Activated T-cell treated with anti-CD3 and anti-CD28 coated beads, Interleukin-2, amount 50 U/mL, for 72 hours (primary cell): Measurements from ENCODE around the gene FEZF1. TPM values are rescaled to one million over a fixed set of nuclear protein-coding genes. Genes with fewer than 3 reads are reported as not detected.
"Not testable (repeated sequence)": the region's sequence is repeated elsewhere in the genome, so short reads cannot be mapped to it uniquely, and the experiment has no call there.

Experiments
- ATAC-seq, 2 donors: fragments of 150-1000 bp; cut with Tn5 transposase; replicated peaks in 1 of 2; 2 replicates each; pipeline ENCODE4 v1.10.0; 2021; ENCODE audit warnings: moderate library complexity in 2 of 2, mild to moderate bottlenecking in 1 of 2
- DNase-seq, 2 donors: peaks; one replicate each; pipeline ENCODE4 v3.0.0; 2021 to 2022; ENCODE audit warnings: mixed read lengths in 1 of 2
- H3K27ac Mint-ChIP-seq: one replicate; pipeline ENCODE4 v1.8.0; 2022; ENCODE audit warnings: mild to moderate bottlenecking, moderate library complexity, mixed read lengths
- H3K27me3 Mint-ChIP-seq: one replicate; pipeline ENCODE4 v1.8.0; 2022; ENCODE audit warnings: low read depth, mixed read lengths
- H3K36me3 Mint-ChIP-seq, 2 donors: one replicate each; pipeline ENCODE4 v1.8.0; 2022; ENCODE audit warnings: mixed read lengths in 2 of 2, mild to moderate bottlenecking in 1 of 2; ENCODE audit not compliant: insufficient read depth in 2 of 2
- H3K4me1 Mint-ChIP-seq: one replicate; pipeline ENCODE4 v1.8.0; 2022; ENCODE audit warnings: low read depth, mixed read lengths
- H3K4me3 Mint-ChIP-seq, 2 donors: one replicate each; pipeline ENCODE4 v1.8.0; 2022; ENCODE audit warnings: mild to moderate bottlenecking in 2 of 2, mixed read lengths in 2 of 2, moderate library complexity in 2 of 2
- H3K9me3 Mint-ChIP-seq, 2 donors: one replicate each; pipeline ENCODE4 v1.8.0; 2022; ENCODE audit warnings: mixed read lengths in 2 of 2
- total RNA-seq, 2 donors: library from RNA; stranded (reverse); gene quantifications; one replicate each; pipeline ENCODE4 v1.2.3, GENCODE V29; 2022

FEZF1 gene
- total RNA-seq, 2 donors from 2014 or later, result not detected

DNA sequence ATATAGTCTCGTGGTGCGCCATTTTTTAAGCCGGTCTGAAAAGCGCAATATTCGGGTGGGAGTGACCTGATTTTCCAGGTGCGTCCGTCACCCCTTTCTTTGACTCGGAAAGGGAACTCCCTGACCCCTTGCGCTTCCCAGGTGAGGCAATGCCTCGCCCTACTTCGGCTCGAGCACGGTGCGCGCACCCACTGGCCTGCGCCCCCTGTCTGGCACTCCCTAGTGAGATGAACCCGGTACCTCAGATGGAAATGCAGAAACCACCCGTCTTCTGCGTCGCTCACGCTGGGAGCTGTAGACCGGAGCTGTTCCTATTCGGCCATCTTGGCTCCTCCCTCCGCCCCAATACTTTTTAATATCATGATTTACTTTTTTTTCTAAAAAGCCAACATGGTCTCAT, 19.9 kb downstream of the FEZF1 start:
- not testable (repeated sequence) for ATAC-seq, H3K36me3 Mint-ChIP-seq, H3K27ac Mint-ChIP-seq, H3K4me3 Mint-ChIP-seq, DNase-seq, H3K4me1 Mint-ChIP-seq, H3K27me3 Mint-ChIP-seq, H3K9me3 Mint-ChIP-seq

DNA sequence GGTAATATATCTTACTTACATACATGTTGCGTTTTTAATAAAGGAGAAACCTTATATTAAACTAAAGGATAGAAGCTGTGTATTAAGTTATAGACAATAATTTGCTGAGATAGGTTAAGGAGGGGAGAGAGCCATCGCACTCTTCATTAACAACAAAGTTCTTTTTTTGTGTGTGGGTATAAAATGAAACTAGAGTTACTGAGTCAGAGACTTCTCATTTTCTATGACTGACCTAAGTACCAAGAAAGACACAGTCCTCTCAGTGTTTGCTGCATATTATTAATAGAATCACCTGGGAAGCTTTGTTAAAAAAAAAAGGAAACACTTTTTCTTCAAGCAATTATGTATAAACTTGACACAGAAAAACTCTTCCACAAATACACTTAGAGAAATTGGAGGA, 31.4 kb downstream of the FEZF1 start:
- DNase-seq, result no peak
- Mint-ChIP-seq H3K9me3 (peaks cover 3 to 4% of the 10 kb centered on the region in 2 donors), H3K36me3 (no peaks in the 10 kb centered on the region), H3K27me3 (no peaks in the 10 kb centered on the region), H3K27ac (no peak overlapping the region), H3K4me3 (no peak overlapping the region), H3K4me1 (no peaks in the 10 kb centered on the region)
- ATAC-seq, result no peak

DNA sequence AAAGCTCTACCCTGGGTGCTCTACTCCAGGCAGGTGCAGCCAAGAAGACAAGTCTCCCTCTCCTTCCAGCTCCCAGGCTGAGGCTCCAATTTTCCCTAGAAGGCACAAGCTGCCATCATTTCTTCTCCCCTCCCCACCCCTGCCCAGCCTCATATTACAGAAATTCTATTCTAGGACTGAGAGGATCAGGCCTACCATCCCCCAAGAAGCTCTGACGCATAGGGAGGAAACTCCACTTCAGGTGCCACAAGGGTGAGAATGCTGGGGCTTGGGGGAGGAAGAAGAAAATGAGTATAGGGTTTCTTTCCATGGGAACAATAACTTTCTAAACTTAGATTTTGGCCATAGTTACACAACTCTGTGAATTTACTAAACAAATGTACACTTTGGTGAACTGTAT, 35.3 kb downstream of the FEZF1 start:
- Mint-ChIP-seq H3K36me3 (no peaks in the 10 kb centered on the region), H3K27me3 (no peaks in the 10 kb centered on the region), H3K27ac (no peak overlapping the region), H3K9me3 (peaks cover 3 to 5% of the 10 kb centered on the region in 2 donors), H3K4me1 (no peaks in the 10 kb centered on the region), H3K4me3 (no peak overlapping the region)
- DNase-seq (no peak), ATAC-seq (no peak)

DNA sequence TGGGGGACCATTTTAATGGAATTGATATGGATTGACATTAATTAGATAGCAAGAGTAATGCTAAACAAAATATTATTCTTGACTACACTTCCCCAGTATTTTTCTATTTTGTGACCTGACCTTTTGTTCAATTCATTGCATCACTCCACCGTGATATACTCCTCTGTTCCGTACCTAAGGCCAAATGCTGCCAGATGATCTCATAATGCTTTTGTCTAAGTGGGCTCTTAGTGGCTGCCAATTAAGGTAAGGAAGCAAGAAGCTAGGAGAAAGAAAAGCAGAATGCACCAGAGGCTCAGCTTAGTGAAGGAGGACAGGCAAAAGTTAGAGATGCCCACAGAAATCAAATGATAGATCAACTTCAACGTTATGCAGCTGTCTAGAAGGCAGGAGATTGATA, 36.4 kb downstream of the FEZF1 start:
- Mint-ChIP-seq H3K27me3 (no peaks in the 10 kb centered on the region), H3K9me3 (peaks cover 3 to 5% of the 10 kb centered on the region in 2 donors), H3K4me3 (no peak overlapping the region), H3K36me3 (no peaks in the 10 kb centered on the region), H3K4me1 (no peaks in the 10 kb centered on the region), H3K27ac (no peak overlapping the region)
- ATAC-seq (no peak), DNase-seq (no peak)

DNA sequence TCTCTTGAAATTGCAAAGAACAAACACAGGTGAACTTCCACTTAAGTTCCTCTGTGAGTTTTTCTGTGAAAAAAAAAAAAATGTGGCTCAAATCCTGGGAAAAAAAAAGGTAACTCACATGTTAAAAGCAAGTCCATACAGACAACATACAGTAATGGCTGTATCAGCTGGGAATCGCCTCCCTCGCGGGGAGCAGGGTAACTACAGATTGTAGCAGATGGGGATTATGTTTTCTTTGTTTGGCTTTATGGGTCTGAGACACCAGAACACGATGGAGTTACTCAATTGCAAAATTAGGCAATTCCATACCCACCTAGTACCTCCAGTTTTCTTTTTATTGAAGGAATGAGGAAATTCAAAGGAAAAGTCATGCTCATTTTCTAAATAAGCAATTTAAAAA, 42.3 kb downstream of the FEZF1 start:
- H3K4me3 Mint-ChIP-seq, result no peak overlapping the region
- H3K4me1 Mint-ChIP-seq, result no peaks in the 10 kb centered on the region
- peaks cover 3 to 7% of the 10 kb centered on the region in 2 donors for H3K9me3 Mint-ChIP-seq
- no peak overlapping the region for H3K27ac Mint-ChIP-seq
- H3K36me3 Mint-ChIP-seq, result no peaks in the 10 kb centered on the region
- DNase-seq, result no peak
- ATAC-seq, result no peak
- H3K27me3 Mint-ChIP-seq, result no peaks in the 10 kb centered on the region

DNA sequence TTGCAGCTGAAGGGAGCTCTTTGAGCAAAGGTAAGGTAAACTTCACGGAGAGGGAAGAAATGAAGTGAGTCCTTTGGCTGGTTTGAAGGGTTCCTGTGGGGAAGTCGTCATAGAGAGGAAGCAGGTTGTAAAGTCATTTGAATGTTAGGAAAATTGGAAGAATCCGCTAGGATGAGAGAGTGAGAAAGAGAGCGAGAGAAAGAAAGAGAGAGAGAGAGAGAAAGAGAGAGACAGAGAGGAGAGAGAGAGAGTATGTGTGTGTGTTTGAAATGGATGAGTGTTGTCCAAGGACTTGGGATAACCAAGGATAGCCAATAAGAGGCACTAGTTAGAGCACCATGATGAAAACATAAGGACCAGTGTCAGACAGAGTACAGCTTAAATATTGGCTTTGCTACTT, 43.1 kb downstream of the FEZF1 start:
- DNase-seq (no peak), ATAC-seq (no peak)
- H3K27me3 Mint-ChIP-seq, result no peaks in the 10 kb centered on the region
- no peaks in the 10 kb centered on the region for H3K4me1 Mint-ChIP-seq
- no peak overlapping the region for H3K27ac Mint-ChIP-seq
- no peaks in the 10 kb centered on the region for H3K36me3 Mint-ChIP-seq
- no peak overlapping the region for H3K4me3 Mint-ChIP-seq
- peaks cover 3 to 7% of the 10 kb centered on the region in 2 donors for H3K9me3 Mint-ChIP-seq

DNA sequence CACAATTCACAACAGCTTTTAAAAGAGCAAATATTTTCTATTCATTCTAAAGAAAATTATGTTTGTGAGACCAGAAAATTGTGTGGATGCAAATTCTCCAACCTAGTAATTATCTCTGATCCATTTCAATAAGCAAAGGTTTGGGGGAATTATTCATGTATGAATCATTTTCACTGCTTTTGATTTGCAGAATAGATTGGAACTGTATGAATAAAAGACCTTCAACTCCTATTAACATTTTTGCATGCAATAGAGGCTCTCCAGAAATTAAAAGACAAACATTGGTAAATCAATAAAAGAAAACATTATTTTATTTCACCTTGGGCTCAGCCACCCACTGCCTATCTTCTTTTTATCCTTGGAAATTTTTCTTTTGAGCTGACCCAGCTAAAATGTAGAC, 43.5 kb downstream of the FEZF1 start:
- no peak for DNase-seq
- Mint-ChIP-seq H3K4me3 (no peak overlapping the region), H3K4me1 (no peaks in the 10 kb centered on the region), H3K27me3 (no peaks in the 10 kb centered on the region), H3K36me3 (no peaks in the 10 kb centered on the region), H3K9me3 (peaks cover 3 to 4% of the 10 kb centered on the region in 2 donors), H3K27ac (no peak overlapping the region)
- no peak for ATAC-seq

DNA sequence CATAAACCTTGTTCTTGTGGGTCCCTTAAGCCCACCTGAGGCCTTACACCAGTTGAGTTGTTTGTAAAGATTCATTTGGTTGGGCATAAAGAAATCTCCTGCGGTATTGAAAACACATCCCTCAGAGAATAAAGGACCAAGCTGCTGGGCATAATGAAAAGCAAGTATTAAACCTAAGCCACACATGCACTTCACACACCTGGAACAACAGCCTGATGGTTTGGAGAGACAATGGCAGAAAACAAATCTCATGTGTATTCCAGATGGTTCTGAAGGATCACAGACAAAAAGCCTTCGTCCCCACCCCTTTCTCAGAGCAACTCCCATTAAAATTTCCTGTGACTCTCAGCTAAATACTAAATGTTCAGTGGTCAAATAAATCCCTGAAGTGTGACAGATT, 44.2 kb downstream of the FEZF1 start:
- no peak overlapping the region for H3K4me3 Mint-ChIP-seq
- ATAC-seq (no peak), DNase-seq (no peak)
- H3K27me3 Mint-ChIP-seq, result no peaks in the 10 kb centered on the region
- H3K36me3 Mint-ChIP-seq, result no peaks in the 10 kb centered on the region
- H3K4me1 Mint-ChIP-seq, result no peaks in the 10 kb centered on the region
- peaks cover 0 to 4% of the 10 kb centered on the region in 2 donors for H3K9me3 Mint-ChIP-seq
- H3K27ac Mint-ChIP-seq, result no peak overlapping the region

DNA sequence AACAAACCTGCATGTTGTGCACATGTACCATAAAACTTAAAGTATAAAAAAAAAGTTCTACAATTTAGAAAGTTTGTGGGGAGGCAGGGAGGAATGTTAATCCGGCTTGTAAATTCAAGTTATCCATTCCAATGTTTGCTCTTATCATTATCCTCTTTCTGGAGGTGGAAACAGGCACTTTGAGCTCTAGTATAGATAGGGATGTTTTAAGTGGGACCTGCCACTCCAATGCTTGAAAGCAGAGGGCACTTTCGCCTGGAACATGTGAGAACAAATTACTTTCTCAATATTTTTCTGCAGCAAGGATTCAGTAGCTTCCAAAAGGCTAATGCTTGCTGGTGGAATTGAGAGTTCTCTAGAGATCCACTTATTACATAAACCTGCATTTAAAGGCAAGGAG, 45.6 kb downstream of the FEZF1 start:
- H3K36me3 Mint-ChIP-seq, result no peaks in the 10 kb centered on the region

DNA sequence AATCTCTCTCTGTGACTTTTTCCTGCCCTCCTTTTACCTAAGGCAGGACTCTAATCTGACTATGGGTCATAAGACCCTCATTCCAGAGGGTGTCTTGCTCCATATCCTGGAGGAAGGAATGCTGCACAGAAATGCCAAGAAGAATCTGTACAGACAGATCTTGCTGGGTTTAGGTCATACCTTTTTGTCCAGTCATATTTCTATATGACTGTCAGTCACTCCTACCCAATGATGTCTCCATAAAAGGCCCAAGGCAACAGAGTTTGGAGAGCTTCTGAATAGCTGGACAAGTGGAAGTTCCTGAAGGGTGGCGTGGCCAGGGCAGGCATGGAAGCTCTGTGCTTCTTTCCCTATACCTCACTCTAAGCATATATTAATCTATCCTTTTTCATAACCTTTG, 47.5 kb downstream of the FEZF1 start:
- no peaks in the 10 kb centered on the region for H3K27me3 Mint-ChIP-seq
- ATAC-seq (no peak), DNase-seq (no peak)
- H3K9me3 Mint-ChIP-seq, result peaks cover 0 to 2% of the 10 kb centered on the region in 2 donors
- no peak overlapping the region for H3K4me3 Mint-ChIP-seq
- H3K4me1 Mint-ChIP-seq, result no peaks in the 10 kb centered on the region
- H3K36me3 Mint-ChIP-seq, result no peaks in the 10 kb centered on the region
- H3K27ac Mint-ChIP-seq, result no peak overlapping the region

More for the DNA sequence above, 45.6 kb downstream of the FEZF1 start:
- no peaks in the 10 kb centered on the region for H3K4me1 Mint-ChIP-seq
- ATAC-seq, result no peak
- H3K27ac Mint-ChIP-seq, result no peak overlapping the region
- H3K9me3 Mint-ChIP-seq, result peaks cover 0 to 2% of the 10 kb centered on the region in 2 donors
- no peak for DNase-seq
- no peaks in the 10 kb centered on the region for H3K27me3 Mint-ChIP-seq
- H3K4me3 Mint-ChIP-seq, result no peak overlapping the region

DNA sequence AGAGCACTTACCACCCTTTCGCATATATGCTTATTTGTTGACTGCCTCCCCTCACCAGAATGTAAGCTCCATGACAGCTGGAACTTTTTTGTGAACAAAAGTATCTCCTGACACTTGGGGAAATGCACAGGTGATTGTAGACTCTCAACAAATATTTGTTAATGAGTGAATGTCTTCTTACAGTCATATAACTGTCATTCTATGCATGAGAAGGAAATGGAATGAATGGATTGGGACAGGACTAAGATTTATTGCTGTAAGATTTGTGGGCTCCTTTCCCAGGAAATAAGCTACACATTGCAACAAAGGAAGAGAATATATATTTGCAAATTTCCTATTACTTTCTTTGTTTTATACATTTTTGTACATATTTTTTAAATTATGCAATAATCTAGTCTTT, 48.5 kb downstream of the FEZF1 start:
- no peaks in the 10 kb centered on the region for H3K9me3 Mint-ChIP-seq
- no peak for DNase-seq
- no peak for ATAC-seq
- no peak overlapping the region for H3K4me3 Mint-ChIP-seq
- no peaks in the 10 kb centered on the region for H3K27me3 Mint-ChIP-seq
- H3K27ac Mint-ChIP-seq, result no peak overlapping the region
- no peaks in the 10 kb centered on the region for H3K4me1 Mint-ChIP-seq
- H3K36me3 Mint-ChIP-seq, result no peaks in the 10 kb centered on the region

DNA sequence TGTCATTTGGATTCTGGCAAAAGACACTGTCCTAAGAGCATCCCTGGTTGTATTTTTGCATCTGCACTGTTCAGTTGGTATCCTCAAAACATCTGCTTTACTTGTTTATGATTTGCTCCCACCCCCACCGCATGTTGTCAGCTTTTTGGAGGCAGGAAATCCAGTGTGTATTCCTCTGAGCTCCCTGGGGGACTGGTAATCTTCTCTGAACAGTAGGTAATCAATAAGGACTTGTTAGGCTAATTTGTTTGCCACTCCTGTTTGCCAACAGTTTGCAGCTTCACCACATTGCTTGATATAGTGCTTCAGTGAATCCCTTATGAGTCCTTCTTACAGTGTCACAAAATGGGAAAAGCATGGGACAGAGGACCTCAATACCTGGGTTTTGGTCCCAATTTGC, 49.1 kb downstream of the FEZF1 start:
- H3K4me1 Mint-ChIP-seq, result no peaks in the 10 kb centered on the region
- H3K4me3 Mint-ChIP-seq, result no peak overlapping the region
- no peaks in the 10 kb centered on the region for H3K36me3 Mint-ChIP-seq
- no peak for DNase-seq
- no peak for ATAC-seq
- H3K27ac Mint-ChIP-seq, result no peak overlapping the region
- no peaks in the 10 kb centered on the region for H3K9me3 Mint-ChIP-seq
- no peaks in the 10 kb centered on the region for H3K27me3 Mint-ChIP-seq
